HG02885 (cell line): ENCODE data around the gene MAD2L1BP.
"Not testable (repeated sequence)": the region's sequence is repeated elsewhere in the genome, so short reads cannot be mapped to it uniquely, and the experiment has no call there.

Source experiments
- ATAC-seq: cut with Tn5 transposase; IDR thresholded peaks from one replicate; pipeline ENCODE4 v1.9.1; 2021; ENCODE audit warnings: mild to moderate bottlenecking; ENCODE audit not compliant: unreplicated experiment, poor library complexity

The MAD2L1BP gene, protein sequence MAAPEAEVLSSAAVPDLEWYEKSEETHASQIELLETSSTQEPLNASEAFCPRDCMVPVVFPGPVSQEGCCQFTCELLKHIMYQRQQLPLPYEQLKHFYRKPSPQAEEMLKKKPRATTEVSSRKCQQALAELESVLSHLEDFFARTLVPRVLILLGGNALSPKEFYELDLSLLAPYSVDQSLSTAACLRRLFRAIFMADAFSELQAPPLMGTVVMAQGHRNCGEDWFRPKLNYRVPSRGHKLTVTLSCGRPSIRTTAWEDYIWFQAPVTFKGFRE

DNA sequence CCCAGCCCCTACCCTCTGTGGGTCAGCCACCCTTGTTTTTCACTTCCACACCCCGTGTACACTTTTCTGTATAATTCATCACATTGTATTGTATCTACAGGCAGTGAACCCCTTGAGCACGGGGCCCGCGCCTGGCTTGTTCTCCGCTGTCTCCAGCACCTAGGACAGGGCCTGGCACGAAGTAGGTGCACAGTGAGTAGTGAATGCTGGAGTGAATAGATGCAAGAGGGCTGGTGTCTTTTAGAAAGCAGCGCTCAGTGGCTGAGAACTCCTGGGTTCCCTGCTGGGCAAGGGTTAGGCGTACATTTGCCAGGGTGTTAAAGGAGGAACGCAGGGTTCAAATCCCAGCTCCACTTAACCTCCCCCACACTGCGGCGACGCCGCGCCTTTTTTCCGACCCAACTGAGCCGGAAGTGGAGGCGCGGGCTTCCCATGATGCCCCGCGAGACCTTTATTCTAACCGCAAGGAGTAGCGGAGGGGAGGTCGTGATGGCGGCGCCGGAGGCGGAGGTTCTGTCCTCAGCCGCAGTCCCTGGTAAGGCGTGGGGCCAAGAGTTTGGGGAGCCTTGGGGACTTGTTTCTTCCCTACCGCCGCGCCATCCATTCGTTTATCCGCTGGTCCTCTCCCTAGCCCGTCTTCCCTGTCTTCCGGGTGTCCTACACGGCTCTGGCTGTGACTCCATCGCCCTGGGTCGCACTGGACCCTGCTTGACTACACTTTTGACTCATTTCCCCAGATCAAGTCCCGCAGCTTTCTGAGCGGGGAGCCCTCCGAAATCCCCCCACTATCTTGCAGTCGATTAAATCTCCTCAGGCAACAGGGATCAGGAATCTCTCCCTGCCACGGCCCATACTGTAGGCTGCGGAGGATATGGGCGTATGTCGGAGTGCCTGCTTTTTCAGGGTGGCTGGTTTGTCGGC is at the start of gene MAD2L1BP:
TSS of gene MAD2L1BP (plus strand) at position 454 of the 921 bp plus-strand sequence. CDS start at position 490, 36 bp downstream.
- peak; percentile 85 for ATAC-seq

DNA sequence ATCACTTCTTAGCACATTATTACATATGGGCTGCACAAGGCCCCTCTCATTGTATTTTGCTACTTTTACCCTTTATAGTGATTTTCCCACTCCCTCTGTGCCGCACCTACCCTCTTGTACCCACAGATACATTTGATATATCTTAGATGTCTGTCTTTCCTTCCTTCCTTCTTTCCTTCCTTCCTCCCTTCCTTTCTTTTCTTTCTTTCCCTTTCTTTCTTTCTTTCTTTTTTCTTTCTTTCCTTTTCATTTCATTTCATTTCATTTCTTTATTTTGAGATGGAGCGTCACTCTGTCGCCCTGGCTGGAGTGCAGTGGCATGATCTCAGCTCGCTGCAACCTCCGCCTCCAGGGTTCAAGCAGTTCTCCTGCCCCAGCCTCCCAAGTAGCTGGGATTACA is 47.4 kb upstream of the MAD2L1BP start:
- no peak for ATAC-seq

DNA sequence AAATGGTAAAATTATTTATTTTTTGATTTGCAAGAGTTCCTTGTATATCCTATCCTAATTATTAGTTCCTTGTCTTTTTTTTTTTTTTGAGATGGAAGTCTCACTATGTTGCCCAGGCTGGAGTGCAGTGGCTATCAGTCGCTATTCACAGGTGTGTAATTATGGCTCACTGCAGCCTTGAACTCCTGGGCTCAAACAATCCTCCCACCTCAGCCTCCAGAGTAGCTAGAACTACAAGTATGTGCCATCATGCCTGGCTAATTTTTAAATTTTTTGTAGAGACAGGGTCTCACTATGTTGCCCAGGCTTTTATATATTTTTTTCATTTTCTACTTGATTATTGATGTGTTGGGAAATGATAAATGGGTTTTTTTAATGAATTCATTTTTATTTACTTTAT is 46.1 kb upstream of the MAD2L1BP start:
- ATAC-seq, result not testable (repeated sequence)

DNA sequence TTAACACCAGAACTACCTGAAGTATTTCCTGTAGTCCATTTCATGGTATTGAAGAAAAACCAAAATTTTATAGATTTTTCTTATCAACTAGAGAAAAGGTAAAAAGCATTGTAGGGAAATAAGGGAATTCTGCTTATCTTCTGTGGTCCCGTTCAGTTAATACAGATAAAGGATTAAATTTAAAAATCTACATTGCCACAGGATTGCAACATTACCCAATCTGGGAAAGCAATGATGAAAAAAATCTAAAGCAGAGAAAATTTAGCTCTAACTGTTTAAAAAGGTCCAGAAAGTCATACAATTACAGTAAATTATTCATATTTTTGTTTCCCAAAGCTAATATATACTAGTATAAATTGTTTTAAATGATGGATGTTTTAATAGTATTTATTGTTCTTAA is 41.7 kb upstream of the MAD2L1BP start:
- ATAC-seq, result no peak

DNA sequence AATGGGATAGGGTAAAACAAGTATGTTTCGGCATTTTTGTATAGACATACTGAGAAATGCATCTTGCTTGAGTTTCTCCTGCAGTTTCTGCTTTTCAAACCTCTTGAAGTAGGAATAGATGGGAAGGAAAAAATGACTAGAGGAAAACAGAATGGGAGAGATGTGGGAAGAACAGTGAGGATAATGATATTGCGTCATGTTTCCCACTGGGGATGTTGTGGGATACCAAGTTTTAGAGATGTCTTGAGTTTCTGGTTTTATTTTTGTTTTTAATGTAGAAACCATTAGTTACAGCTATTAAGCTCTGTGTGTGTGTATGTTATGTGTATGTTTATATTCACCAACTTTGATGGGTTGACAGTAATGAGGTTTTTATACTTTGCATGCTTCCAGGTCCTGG is 35.0 kb upstream of the MAD2L1BP start:
- no peak for ATAC-seq

DNA sequence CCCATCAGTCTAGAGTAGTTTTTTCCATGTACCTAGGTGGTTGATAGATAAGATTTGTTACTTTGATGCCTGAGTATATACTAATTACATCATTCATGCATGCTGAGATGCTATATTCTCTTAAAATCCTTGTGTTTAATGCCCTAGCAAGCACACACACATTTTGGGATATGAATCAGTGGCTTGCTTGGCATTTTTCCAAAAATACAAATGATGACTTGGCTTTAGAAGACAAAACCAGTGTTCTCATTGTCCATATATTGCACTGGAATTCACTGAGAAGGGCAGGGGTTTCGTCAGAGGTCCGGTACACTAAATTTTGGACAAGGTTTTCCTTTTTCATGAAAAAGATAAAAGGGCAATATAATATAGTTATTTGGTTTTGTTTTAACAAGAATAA is 31.5 kb upstream of the MAD2L1BP start:
- ATAC-seq, result no peak

DNA sequence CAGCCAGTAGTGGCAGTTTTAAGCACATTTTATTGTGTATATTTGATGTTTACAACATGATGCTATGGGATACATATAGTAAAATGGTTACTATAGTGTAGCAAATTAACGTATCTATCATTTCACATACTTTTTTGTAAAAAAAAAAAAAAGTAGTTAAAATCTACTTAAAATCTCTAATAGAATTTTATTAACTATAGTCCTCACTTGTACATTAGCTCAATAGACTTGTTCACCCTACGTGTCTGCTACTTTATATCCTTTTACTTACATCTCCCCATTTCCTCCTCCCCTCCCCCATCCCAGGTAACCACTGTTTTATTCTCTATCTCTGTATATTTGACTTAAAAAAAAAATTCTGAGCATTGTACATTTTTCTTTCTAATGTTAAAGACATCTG is 29.6 kb upstream of the MAD2L1BP start:
- no peak for ATAC-seq

DNA sequence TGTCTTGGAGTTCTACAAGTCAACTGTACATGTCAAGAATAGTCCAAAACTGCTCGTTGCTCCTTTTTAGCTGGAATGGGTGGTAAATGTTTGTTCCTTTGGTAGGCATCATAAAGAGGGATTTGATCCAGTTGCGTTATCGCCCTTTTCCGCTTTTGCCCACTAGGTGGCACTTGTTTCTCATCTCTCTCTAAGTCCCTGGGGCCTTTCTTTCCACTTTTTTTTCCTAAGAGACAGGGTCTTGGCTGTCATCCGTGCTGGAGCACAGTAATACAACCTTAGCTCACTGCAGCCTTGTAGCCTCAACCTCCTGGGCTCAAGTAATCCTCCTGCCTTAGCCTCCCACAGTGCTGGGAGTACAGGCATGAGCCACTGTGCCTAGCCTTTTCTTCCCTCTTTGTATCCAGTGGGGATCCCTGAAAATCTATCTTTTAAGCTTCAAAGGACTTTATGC is 27.3 kb upstream of the MAD2L1BP start:
- no peak for ATAC-seq

DNA sequence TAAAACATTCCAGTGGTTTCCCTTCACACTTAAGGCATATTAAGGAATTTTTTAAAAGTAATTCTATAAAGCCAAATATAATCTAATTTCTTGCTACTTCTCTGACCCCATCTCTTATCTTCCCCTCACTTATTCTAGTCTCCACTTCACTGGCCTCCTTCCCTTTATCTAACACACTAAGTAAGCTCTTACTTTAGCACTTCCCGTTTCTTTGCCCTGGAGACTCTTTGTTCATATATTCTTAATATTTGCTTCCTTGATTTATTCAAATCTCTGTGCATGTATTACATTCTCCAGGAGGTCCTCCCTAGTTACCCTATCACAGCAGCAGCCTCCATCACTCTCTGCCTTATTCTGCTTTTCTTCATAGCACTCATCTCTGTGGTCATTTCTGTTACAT is 26.8 kb upstream of the MAD2L1BP start:
- no peak for ATAC-seq

DNA sequence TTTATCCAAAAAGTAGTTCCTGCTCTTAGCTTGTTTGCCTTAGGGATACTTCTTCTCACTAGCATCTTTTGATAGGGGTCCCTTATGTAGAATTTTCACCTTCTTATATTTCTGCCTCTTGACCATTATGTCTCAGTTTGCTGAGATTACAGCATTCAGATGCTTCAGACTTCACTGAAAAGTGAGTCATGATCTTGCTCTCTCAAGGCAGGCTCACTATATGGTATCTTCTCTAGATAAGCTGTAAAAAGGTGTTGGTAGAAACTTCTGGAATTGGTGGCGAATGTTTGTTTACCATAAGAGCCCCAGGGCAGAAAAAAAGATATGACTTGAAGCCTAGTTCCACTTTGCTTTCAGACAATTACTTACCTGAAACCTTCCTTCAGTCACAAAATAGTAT is 26.2 kb upstream of the MAD2L1BP start:
- no peak for ATAC-seq

DNA sequence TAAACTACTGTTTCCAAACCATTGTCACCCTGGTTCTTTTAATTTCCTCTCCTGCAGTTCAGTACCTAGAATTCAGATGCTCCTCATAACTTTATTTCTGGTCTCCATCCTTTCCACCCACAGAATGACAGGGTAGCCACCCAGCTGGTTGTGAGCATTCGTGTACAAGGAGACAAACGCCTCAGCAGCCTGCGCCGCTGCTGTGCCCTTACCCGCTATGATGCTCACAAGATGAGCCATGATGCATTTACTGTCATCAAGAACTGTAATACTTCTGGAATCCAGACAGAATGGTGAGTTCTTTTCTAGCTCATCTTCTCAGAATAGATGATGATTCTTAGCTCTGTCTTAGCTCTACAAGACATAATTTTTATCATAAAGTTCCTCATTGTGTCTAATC is 25.2 kb upstream of the MAD2L1BP start:
- no peak for ATAC-seq

DNA sequence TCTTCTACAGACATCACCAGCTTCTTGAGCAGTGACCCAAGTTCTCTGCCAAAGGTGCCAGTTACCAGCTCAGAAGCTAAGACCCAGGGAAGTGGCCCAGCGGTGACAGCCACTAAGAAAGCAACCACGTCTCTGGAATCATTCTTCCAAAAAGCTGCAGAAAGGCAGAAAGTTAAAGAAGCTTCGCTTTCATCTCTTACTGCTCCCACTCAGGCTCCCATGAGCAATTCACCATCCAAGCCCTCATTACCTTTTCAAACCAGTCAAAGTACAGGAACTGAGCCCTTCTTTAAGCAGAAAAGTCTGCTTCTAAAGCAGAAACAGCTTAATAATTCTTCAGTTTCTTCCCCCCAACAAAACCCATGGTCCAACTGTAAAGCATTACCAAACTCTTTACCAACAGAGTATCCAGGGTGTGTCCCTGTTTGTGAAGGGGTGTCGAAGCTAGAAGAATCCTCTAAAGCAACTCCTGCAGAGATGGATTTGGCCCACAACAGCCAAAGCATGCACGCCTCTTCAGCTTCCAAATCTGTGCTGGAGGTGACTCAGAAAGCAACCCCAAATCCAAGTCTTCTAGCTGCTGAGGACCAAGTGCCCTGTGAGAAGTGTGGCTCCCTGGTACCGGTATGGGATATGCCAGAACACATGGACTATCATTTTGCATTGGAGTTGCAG is 21.8 kb upstream of the MAD2L1BP start:
- no peak for ATAC-seq

DNA sequence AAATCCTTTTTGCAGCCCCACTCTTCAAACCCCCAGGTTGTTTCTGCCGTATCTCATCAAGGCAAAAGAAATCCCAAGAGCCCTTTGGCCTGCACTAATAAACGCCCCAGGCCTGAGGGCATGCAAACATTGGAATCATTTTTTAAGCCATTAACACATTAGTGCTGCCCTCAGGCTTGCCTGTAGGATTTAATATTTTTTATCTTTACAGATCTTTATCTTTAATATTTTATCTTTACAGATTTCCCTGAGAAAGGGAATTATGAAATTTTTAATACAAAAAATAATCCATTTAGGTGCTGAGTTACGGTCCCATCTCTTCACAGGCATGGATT is 21.3 kb upstream of the MAD2L1BP start:
- ATAC-seq, result no peak

DNA sequence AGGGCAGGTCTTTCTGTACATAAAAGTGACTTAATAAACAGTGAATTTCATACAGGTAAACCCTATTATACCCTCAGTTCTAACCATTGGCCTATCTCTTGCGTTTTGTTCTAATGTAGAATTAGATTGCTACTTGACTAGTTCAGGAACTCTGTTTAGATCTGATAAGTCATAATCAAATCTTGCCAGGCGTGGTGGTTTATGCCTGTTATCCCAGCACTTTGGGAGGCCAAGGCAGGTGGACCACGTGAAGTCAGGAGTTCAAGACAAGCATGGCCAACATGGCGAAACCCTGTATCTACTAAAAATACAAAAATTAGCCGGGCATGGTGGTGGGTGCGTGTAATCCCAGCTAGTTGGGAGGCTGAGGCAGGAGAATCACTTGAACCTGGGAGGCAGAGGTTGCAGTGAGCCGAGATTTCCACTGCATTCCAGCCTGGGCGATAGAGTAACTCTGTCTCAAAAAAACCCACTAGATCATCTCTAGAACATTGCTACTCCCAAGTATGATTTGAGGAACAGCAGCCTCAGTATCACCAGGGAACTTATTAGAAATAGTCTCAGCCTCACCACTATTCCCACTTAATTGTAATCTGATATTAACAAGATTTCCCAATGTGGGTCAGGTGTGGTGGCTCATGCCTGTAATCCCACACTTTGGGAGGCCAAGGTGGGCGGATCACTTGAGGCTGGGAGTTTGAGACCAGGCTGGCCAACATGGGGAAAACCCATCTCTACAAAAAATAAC is 18.7 kb upstream of the MAD2L1BP start:
- no peak for ATAC-seq

DNA sequence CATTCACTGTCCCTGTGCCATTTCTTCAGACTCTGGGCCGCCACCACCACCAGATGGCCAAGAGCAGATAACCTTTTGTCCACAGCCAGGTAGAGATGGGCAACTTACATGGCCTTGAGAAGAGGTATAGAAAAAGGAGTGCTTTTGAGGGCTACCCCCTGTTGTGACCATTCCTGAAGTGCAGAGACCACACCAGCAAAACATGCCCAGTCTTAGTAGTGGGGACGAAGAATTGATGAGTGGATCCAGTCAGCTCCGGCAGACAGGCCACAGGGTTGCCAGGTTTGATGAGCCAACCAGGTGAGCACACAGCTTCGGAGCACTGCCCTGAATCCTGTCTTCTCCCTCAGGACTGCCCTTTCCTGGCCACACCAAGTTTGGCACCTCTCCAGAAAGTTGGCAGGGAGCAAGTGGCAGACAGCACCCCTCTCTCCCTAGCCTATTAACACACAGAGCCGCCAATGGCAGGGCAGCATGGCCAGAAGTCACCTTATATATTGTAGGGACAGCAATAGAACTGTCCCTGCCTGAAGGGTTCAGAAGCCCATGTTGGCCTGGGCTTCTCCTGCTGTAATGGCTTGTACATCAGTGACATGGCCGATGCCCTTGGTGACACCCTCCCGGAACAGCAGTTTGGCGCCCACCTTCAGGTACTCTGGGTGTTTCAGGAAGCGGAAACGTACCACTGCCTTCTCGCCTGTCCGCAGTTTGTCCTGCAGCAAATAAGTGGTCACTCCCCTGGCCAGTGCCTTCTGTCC is 14.4 kb upstream of the MAD2L1BP start:
- ATAC-seq, result no peak

DNA sequence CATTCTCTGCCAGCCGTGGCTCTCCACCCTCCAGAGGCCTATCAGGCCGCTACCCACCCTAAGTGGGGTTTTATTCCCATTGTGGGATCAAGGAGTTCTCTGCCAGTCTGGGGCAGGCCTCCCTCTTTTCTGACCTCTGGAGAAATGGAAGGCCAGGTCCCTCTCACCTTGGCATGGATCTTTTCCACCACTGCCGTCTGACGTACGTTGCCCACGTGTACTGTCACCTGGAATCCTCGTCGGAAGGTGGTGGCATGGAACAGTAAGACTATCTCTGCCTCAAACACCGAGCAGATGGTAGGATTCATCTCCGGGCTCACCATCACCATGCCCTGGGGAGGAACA is 13.8 kb upstream of the MAD2L1BP start:
- no peak for ATAC-seq

DNA sequence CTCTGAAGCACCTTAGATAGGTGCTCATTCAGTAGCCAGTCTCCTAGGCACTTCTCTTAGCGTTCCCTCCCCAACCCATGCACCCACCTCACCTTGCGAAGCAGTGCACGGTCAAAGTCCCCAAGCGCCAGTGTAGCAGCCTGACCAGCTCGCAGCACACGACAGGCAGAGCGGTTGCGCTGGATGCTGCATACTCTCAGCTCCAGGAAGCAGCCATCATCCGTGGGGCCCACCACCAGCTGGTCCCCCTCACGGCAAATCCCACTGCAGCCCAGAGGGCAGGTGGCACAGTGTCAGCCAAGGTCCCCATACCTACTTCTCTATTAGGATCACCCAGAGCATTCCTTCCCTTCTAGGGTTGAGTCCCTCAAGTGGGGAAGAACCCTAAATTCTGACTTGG is 13.1 kb upstream of the MAD2L1BP start:
- no peak for ATAC-seq

DNA sequence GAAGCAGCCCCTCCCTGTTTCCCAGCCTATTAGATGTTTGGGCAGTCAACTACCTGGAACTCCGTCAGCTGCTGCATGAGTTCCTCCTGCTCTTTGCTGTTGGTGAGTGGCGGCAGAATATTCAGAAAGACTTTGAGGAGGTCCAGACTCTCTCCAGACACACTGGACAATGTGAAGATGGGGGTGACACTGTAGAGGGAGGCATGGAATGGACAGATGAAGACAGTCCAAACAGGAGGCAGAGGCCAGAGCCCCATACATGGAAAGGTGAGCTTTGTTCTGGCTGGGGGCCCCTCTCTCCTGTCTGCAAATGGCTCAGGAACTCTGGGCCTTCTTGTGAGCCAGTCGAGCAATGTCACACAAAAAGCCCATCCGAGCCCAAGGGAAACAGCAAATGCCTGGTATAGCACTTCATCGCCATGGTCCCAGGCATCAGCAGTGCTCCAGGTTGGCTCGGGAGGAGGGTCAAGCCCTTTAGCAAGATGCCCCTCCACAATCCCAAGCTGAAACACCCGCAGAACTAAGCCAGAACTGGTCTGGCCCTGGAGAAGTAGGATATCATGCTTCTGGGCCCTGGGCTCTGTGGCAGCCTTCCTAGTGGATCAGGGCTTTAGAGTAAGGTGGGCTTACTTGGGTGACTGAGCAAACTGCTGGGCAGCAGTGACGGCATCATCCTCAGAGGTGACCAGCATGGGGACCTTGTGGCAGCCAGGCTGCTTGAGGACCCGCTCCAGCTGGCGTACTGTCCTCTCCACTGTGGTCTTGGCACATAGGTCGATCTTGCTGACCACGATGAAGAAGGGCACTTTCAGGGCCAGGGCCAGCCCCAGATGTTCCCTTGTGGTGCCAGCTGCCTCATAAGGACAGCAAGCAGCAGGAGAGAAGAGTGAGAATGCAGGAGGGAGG is 11.5 kb upstream of the MAD2L1BP start:
- no peak for ATAC-seq

DNA sequence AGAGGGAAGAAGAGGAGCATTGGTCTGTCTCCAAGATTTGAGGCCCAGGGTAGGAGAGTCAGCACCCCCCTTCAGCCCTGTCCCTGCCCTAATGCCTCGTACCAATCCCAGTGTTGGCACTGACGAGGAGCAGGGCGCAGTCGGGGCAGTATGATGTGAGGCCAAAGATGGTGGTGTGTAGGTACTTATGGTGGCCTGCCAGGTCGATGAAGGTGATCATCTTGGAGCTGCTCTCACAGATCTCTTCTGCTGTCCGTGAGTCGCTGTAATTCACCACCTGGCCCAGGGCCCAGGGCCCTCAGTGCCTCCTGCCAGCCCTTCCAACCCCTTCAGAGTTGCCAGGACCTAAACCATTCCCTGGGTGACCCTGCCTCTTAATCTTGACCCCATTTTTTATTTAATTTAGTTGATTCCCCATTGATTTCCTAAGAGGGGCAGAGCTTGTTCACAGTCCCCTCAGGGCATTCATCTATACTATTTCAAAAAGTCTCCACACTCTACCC is 10.8 kb upstream of the MAD2L1BP start:
- no peak for ATAC-seq
